Transverse colon (tissue), 4 donors: Measurements from ENCODE around the gene DNLZ. TPM values are rescaled to one million over a fixed set of nuclear protein-coding genes. Genes with fewer than 3 reads are reported as not detected.

Experiments used
- DNase-seq: peaks from one replicate; pipeline ENCODE4 v3.0.0-alpha.2; 2019
- H3K27ac ChIP-seq, 4 donors: fragments of 200-600 bp; sonication (generic); 2 replicates each; pipeline ENCODE4 v1.5.1; 2016 to 2018; ENCODE audit warnings: inconsistent platforms in 4 of 4
- H3K27me3 ChIP-seq: fragments of 200-600 bp; sonication (generic); 2 replicates; pipeline ENCODE4 v1.5.1; 2017; ENCODE audit warnings: inconsistent platforms
- H3K36me3 ChIP-seq, 4 donors: fragments of 200-600 bp; sonication (generic); 2 replicates each; pipeline ENCODE4 v1.5.1; 2017 to 2019; ENCODE audit warnings: inconsistent platforms in 4 of 4
- H3K4me1 ChIP-seq, 4 donors: fragments of 200-600 bp; sonication (generic); 2 replicates each; pipeline ENCODE4 v1.5.1; 2017 to 2020; ENCODE audit warnings: inconsistent platforms in 4 of 4
- H3K4me3 ChIP-seq, 4 donors: fragments of 200-600 bp; sonication (generic); 1 replicate in 1 of 4; 2 replicates in 3 of 4; pipeline versions ENCODE4 v1.5.1 to v1.6.1; 2017 to 2019; ENCODE audit warnings: inconsistent platforms in 4 of 4
- H3K9me3 ChIP-seq, 2 donors: fragments of 200-600 bp; sonication (generic); 2 replicates each; pipeline ENCODE4 v1.5.1; 2017 to 2019; ENCODE audit warnings: inconsistent platforms in 2 of 2
- CTCF ChIP-seq, 5 experiments: fragments of 200-600 bp in 3 of 5; fragments of 450-650 bp in 2 of 5; sonication (generic) in 3 of 5; IDR thresholded peaks; 1 replicate in 2 of 5; 2 replicates in 3 of 5; pipeline ENCODE4 v1.5.1; 2016 to 2017; ENCODE audit warnings: antibody characterized with exemption in 5 of 5, inconsistent platforms in 3 of 5, mild to moderate bottlenecking in 2 of 5, moderate library complexity in 1 of 5
- EP300 ChIP-seq: sonication (generic); formaldehyde crosslinking; IDR thresholded peaks from one replicate; pipeline ENCODE4 v1.6.1; 2017; ENCODE audit warnings: antibody characterized with exemption, low read depth
- POLR2A ChIP-seq: fragments of 450-650 bp; IDR thresholded peaks from one replicate; pipeline ENCODE4 v1.6.1; 2016; ENCODE audit warnings: antibody characterized with exemption, mild to moderate bottlenecking, moderate library complexity
- POLR2AphosphoS5 ChIP-seq, 3 donors: sonication (generic); formaldehyde crosslinking; IDR thresholded peaks; one replicate each; pipeline ENCODE4 v1.6.1; 2016; ENCODE audit warnings: antibody characterized with exemption in 3 of 3
- WGBS, 2 donors: methylation state at CpG; one replicate each; pipeline ENCODE4 v1.1.5; 2018; ENCODE audit warnings: low coverage in 1 of 2; 5-methylcytosine and 5-hydroxymethylcytosine counted together
- in situ Hi-C, 4 donors: fragments of 200-750 bp; cut with MboI; loops; one replicate each; pipeline versions ENCODE4 v1.15.0 to v1.15.1; 2017; ENCODE audit warnings: low sequenced_read_pairs in 3 of 4, low pct_ligation_motif_present in 1 of 4, low pct_unique_long_range_greater_than_20kb in 1 of 4
- intact Hi-C: fragments of 100-400 bp; cut with DNase I; formaldehyde crosslinking; loops from one replicate; pipeline ENCODE4 v1.15.1; 2023; ENCODE audit warnings: low total_unique reads
- total RNA-seq, 4 donors: library from RNA; depleted of rRNA; stranded (reverse); fragments of >200 nt; gene quantifications; one replicate each; pipeline ENCODE4 v1.1.0, GENCODE V29; 2016

Gene DNLZ
- total RNA-seq, 4 donors from 2014 or later, result 6.7 to 17.3 (median 10.4) TPM

- H3K27ac ChIP-seq, result no peak overlapping the region
- H3K9me3 ChIP-seq, result no peaks in the 10 kb centered on the region
- DNase-seq, result no peak
- H3K36me3 ChIP-seq, result peaks cover 0 to 21% (median 4%) of the 10 kb centered on the region in 4 donors
- no peak overlapping the region for H3K4me3 ChIP-seq
- H3K27me3 ChIP-seq, result no peaks in the 10 kb centered on the region
- intact Hi-C loops, result loop anchor here (10.0 kb wide), 1 partner anchor 67 kb away; no protein-coding TSS in a partner anchor
- 91 to 92% methylated on average over 2 to 18 of the region's 18 CpGs for WGBS, 2 donors
- in situ Hi-C loops, result no loop called here
- no peak for TF ChIP-seq CTCF (IDR thresholded peaks at IDR 0.05)
- no peak for TF ChIP-seq POLR2AphosphoS5 (IDR thresholded peaks at IDR 0.05)
- TF ChIP-seq EP300, result no peak
- no peak for TF ChIP-seq POLR2A
- H3K4me1 ChIP-seq, result peaks cover 10 to 34% (median 22%) of the 10 kb centered on the region in 4 donors
Measured at GRCh38 chr9:136401173-136401922, 37.8 kb upstream of the DNLZ start.

- in situ Hi-C loops (no loop called here), intact Hi-C loops (loop anchor here (10.0 kb wide), 1 partner anchor 65 kb away; no protein-coding TSS in a partner anchor)
- Histone ChIP-seq H3K27ac (peak within 1 kb of the TSS; percentile 66 to 81 (median 76)), H3K9me3 (no peaks in the 10 kb centered on the region), H3K4me1 (peaks cover 10 to 39% (median 31%) of the 10 kb centered on the region in 4 donors), H3K36me3 (peaks cover 0 to 11% (median 3%) of the 10 kb centered on the region in 4 donors), H3K4me3 (peak within 1 kb of the TSS; percentile 70 to 98 (median 94)), H3K27me3 (no peaks in the 10 kb centered on the region)
- peak; percentile 89 for DNase-seq
- peak; percentile 35 for TF ChIP-seq POLR2A
- TF ChIP-seq EP300, result no peak
- peak; percentile 74 to 98 (median 90) for TF ChIP-seq CTCF (IDR thresholded peaks at IDR 0.05)
- TF ChIP-seq POLR2AphosphoS5 (IDR thresholded peaks at IDR 0.05), result peak in 1 of 3 donors; percentile 79
- 14% methylated on average over 23 of the region's 71 CpGs; no CpG with 5 or more reads in 1 of the 2 donors for WGBS, 2 donors
Measured at GRCh38 chr9:136400038-136400834, 36.7 kb upstream of the DNLZ start, which contains the start of gene SNAPC4. TSS of gene SNAPC4 (minus strand) at chr9:136400170. CDS start at chr9:136398428, 1,742 bp downstream.

GRCh38 chr9:136399176-136400037 lies 35.9 kb upstream of the DNLZ start:
- DNase-seq, result no peak
- H3K27me3 ChIP-seq, result no peaks in the 10 kb centered on the region
- H3K4me3 ChIP-seq, result peak overlapping the region; percentile 70 to 98 (median 94)
- peaks cover 10 to 39% (median 31%) of the 10 kb centered on the region in 4 donors for H3K4me1 ChIP-seq
- in situ Hi-C loops, result no loop called here
- peaks cover 0 to 11% (median 4%) of the 10 kb centered on the region in 4 donors for H3K36me3 ChIP-seq
- WGBS, 2 donors, result 0 to 1% methylated on average over 2 to 36 of the region's 67 CpGs
- TF ChIP-seq POLR2AphosphoS5 (IDR thresholded peaks at IDR 0.05) (no peak), CTCF (IDR thresholded peaks at IDR 0.05) (no peak), EP300 (no peak), POLR2A (no peak)
- H3K9me3 ChIP-seq, result no peaks in the 10 kb centered on the region
- H3K27ac ChIP-seq, result peak overlapping the region; percentile 66 to 81 (median 76)
- intact Hi-C loops, result loop anchor here (10.0 kb wide), 1 partner anchor 65 kb away; no protein-coding TSS in a partner anchor
